HEK293 (cell line): ENCODE results near the gene VPS13D.
A peak's percentile ranks its signal among the peaks of the same experiment; 100 is the strongest.

Source experiments
- CTCF ChIA-PET: fragments of 350-600 bp; formaldehyde crosslinking; extraction: SDS; loops from one replicate; lab custom pipeline; 2021; ENCODE audit warnings: antibody characterized with exemption; lab: Yijun Ruan, JAX
- POLR2A ChIA-PET: fragments of 300-600 bp; formaldehyde crosslinking; extraction: SDS; loops from one replicate; lab custom pipeline; 2020; ENCODE audit warnings: antibody characterized with exemption, inconsistent platforms; lab: Yijun Ruan, JAX
- H3K27ac ChIP-seq: fragments of 200-500 bp; sonication (Bioruptor generic); 2 replicates; pipeline ENCODE4 v1.5.1; 2014; ENCODE audit warnings: low read depth, low read length, control low read depth, inconsistent platforms; ENCODE audit errors: extremely low read depth
- H3K36me3 ChIP-seq, 2 experiments: fragments of 200-500 bp in 1 of 2; sonication (Bioruptor generic) in 1 of 2; 1 replicate in 1 of 2; 2 replicates in 1 of 2; pipeline ENCODE4 v1.5.1; 2014 to 2017; ENCODE audit warnings: inconsistent platforms in 2 of 2, low read length in 2 of 2; ENCODE audit not compliant: control insufficient read depth in 2 of 2, insufficient read depth in 1 of 2
- H3K4me1 ChIP-seq: fragments of 200-500 bp; sonication (Bioruptor generic); 2 replicates; pipeline ENCODE4 v1.5.1; 2014; ENCODE audit warnings: mild to moderate bottlenecking, low read length, inconsistent platforms; ENCODE audit not compliant: control insufficient read depth, insufficient read depth
- H3K4me3 ChIP-seq: 2 replicates; pipeline ENCODE4 v1.5.1; 2011; ENCODE audit warnings: low read depth, mild to moderate bottlenecking, control low read depth, low read length, moderate library complexity
- H3K9me3 ChIP-seq: fragments of 200-500 bp; sonication (Bioruptor generic); 2 replicates; pipeline ENCODE4 v1.5.1; 2014; ENCODE audit warnings: low read depth, low read length, inconsistent platforms; ENCODE audit not compliant: control insufficient read depth, insufficient read depth
- BCL6B ChIP-seq: fragments of 450-650 bp; formaldehyde crosslinking; IDR thresholded peaks from 2 replicates; pipeline ENCODE4 v1.5.1; 2017; ENCODE audit warnings: missing biosample characterization, missing genetic modification characterization
- KLF1 ChIP-seq: fragments of 450-650 bp; formaldehyde crosslinking; IDR thresholded peaks from 2 replicates; pipeline ENCODE4 v1.5.1; 2016; ENCODE audit warnings: missing biosample characterization, missing genetic modification characterization
- KLF7 ChIP-seq: fragments of 450-650 bp; formaldehyde crosslinking; IDR thresholded peaks from 2 replicates; pipeline ENCODE4 v1.5.1; 2016; ENCODE audit warnings: missing biosample characterization, missing genetic modification characterization, borderline replicate concordance
- KLF9 ChIP-seq: fragments of 450-650 bp; formaldehyde crosslinking; IDR thresholded peaks from 2 replicates; pipeline ENCODE4 v1.5.1; 2016; ENCODE audit warnings: missing biosample characterization, missing genetic modification characterization, low read depth
- OVOL3 ChIP-seq: fragments of 450-650 bp; formaldehyde crosslinking; IDR thresholded peaks from 2 replicates; pipeline ENCODE4 v1.5.1; 2016; ENCODE audit warnings: missing biosample characterization, missing genetic modification characterization
- PRDM1 ChIP-seq: fragments of 450-650 bp; formaldehyde crosslinking; IDR thresholded peaks from 2 replicates; pipeline ENCODE4; 2016; ENCODE audit warnings: missing biosample characterization, missing genetic modification characterization
- PRDM6 ChIP-seq: fragments of 450-650 bp; formaldehyde crosslinking; IDR thresholded peaks from 2 replicates; pipeline ENCODE4 v1.5.1; 2017; ENCODE audit warnings: missing biosample characterization, missing genetic modification characterization
- ZBTB20 ChIP-seq: fragments of 450-650 bp; formaldehyde crosslinking; IDR thresholded peaks from 2 replicates; pipeline ENCODE4 v1.5.1; 2016; ENCODE audit warnings: missing biosample characterization, missing genetic modification characterization
- ZBTB48 ChIP-seq: fragments of 450-650 bp; formaldehyde crosslinking; IDR thresholded peaks from 2 replicates; pipeline ENCODE4 v1.5.1; 2016; ENCODE audit warnings: missing biosample characterization, missing genetic modification characterization
- ZBTB49 ChIP-seq: fragments of 450-650 bp; formaldehyde crosslinking; IDR thresholded peaks from 2 replicates; pipeline ENCODE4 v1.5.1; 2016; ENCODE audit warnings: missing biosample characterization, missing genetic modification characterization, low read depth
- ZIC2 ChIP-seq: fragments of 450-650 bp; formaldehyde crosslinking; IDR thresholded peaks from 2 replicates; pipeline ENCODE4 v1.5.1; 2016; ENCODE audit warnings: missing biosample characterization, missing genetic modification characterization
- ZNF10 ChIP-seq: fragments of 450-650 bp; formaldehyde crosslinking; IDR thresholded peaks from 2 replicates; pipeline ENCODE4 v1.5.1; 2017; ENCODE audit warnings: missing biosample characterization, missing genetic modification characterization
- ZNF112 ChIP-seq: fragments of 450-650 bp; formaldehyde crosslinking; IDR thresholded peaks from 2 replicates; pipeline ENCODE4 v1.5.0; 2017; ENCODE audit warnings: missing biosample characterization, missing genetic modification characterization
- ZNF18 ChIP-seq: fragments of 450-650 bp; formaldehyde crosslinking; IDR thresholded peaks from 2 replicates; pipeline ENCODE4 v1.5.1; 2016; ENCODE audit warnings: missing biosample characterization, missing genetic modification characterization
- ZNF184 ChIP-seq: fragments of 450-650 bp; IDR thresholded peaks from 2 replicates; pipeline ENCODE4 v1.5.1; 2018; ENCODE audit warnings: missing biosample characterization, mild to moderate bottlenecking, missing genetic modification characterization
- ZNF221 ChIP-seq: fragments of 450-650 bp; formaldehyde crosslinking; IDR thresholded peaks from 2 replicates; pipeline ENCODE4 v1.5.1; 2017; ENCODE audit warnings: missing biosample characterization, missing genetic modification characterization, borderline replicate concordance
- ZNF248 ChIP-seq: fragments of 450-650 bp; formaldehyde crosslinking; IDR thresholded peaks from 2 replicates; pipeline ENCODE4 v1.5.1; 2017; ENCODE audit warnings: missing biosample characterization, missing genetic modification characterization
- ZNF416 ChIP-seq: fragments of 450-650 bp; formaldehyde crosslinking; IDR thresholded peaks from 2 replicates; pipeline ENCODE4 v1.5.1; 2016; ENCODE audit warnings: missing biosample characterization, missing genetic modification characterization
- ZNF449 ChIP-seq: fragments of 450-650 bp; formaldehyde crosslinking; IDR thresholded peaks from 2 replicates; pipeline ENCODE4 v1.5.1; 2017; ENCODE audit warnings: missing biosample characterization, mild to moderate bottlenecking, missing genetic modification characterization, moderate library complexity
- ZNF571 ChIP-seq: fragments of 450-650 bp; formaldehyde crosslinking; IDR thresholded peaks from 2 replicates; pipeline ENCODE4 v1.5.0; 2017; ENCODE audit warnings: missing biosample characterization, missing genetic modification characterization
- ZNF600 ChIP-seq: fragments of 450-650 bp; formaldehyde crosslinking; IDR thresholded peaks from 2 replicates; pipeline ENCODE4 v1.5.1; 2016; ENCODE audit warnings: missing biosample characterization, missing genetic modification characterization
- ZNF624 ChIP-seq: fragments of 450-650 bp; formaldehyde crosslinking; IDR thresholded peaks from 2 replicates; pipeline ENCODE4 v1.5.1; 2017; ENCODE audit warnings: missing biosample characterization, missing genetic modification characterization
- ZNF704 ChIP-seq: fragments of 450-650 bp; formaldehyde crosslinking; IDR thresholded peaks from 2 replicates; pipeline ENCODE4 v1.5.1; 2016; ENCODE audit warnings: missing biosample characterization, missing genetic modification characterization
- ZNF776 ChIP-seq: fragments of 450-650 bp; formaldehyde crosslinking; IDR thresholded peaks from 2 replicates; pipeline ENCODE4 v1.5.0; 2017; ENCODE audit warnings: missing biosample characterization, missing genetic modification characterization, borderline replicate concordance

The VPS13D gene

GRCh38 chr1:12185036-12185917 lies 44.6 kb upstream of the VPS13D start:
- POLR2A ChIA-PET, result no interaction called here
- H3K9me3 ChIP-seq, result no peaks in the 10 kb centered on the region
- H3K4me3 ChIP-seq, result no peak overlapping the region
- no peak overlapping the region for H3K27ac ChIP-seq
- no peak for TF ChIP-seq OVOL3 (tag by site-specific recombination)
- no peak for TF ChIP-seq KLF9 (tag by site-specific recombination)
- TF ChIP-seq ZNF571 (tag by site-specific recombination), result no peak
- TF ChIP-seq ZNF184 (tag by site-specific recombination), result no peak
- TF ChIP-seq ZNF112 (tag by site-specific recombination), result no peak
- no peak for TF ChIP-seq ZNF221 (tag by site-specific recombination)
- no peak for TF ChIP-seq ZNF416 (tag by site-specific recombination)
- no peak for TF ChIP-seq PRDM6 (tag by site-specific recombination)
- no peak for TF ChIP-seq ZNF248 (tag by site-specific recombination)
- no peak for TF ChIP-seq ZNF776 (tag by site-specific recombination)
- no peak for TF ChIP-seq PRDM1 (tag by site-specific recombination)
- no peak for TF ChIP-seq ZNF18
- no peak for TF ChIP-seq BCL6B (tag by site-specific recombination)
- TF ChIP-seq ZBTB48 (tag by site-specific recombination), result no peak
- TF ChIP-seq ZNF600 (tag by site-specific recombination), result no peak
- CTCF ChIA-PET, result interaction anchor here (0.8 to 2.4 kb wide), 2 partner anchors 10 to 60 kb away, joined by 3 to 12 read pairs; no protein-coding TSS in a partner anchor
- H3K36me3 ChIP-seq, result no peaks in the 10 kb centered on the region
- no peaks in the 10 kb centered on the region for H3K4me1 ChIP-seq

GRCh38 chr1:12185918-12186678 lies 43.7 kb upstream of the VPS13D start:
- CTCF ChIA-PET, result interaction anchor here (0.8 to 2.4 kb wide), 2 partner anchors 9 to 61 kb away, joined by 3 to 12 read pairs; no protein-coding TSS in a partner anchor
- Histone ChIP-seq H3K4me1 (no peaks in the 10 kb centered on the region), H3K36me3 (no peaks in the 10 kb centered on the region), H3K27ac (no peak overlapping the region), H3K4me3 (no peak overlapping the region), H3K9me3 (no peaks in the 10 kb centered on the region)
- POLR2A ChIA-PET, result no interaction called here
- TF ChIP-seq ZNF776 (tag by site-specific recombination) (no peak), KLF7 (tag by site-specific recombination) (no peak), ZIC2 (peak; percentile 91), ZNF624 (no peak), ZNF704 (tag by site-specific recombination) (no peak), ZNF10 (tag by site-specific recombination) (no peak), ZNF449 (tag by site-specific recombination) (no peak), ZBTB20 (tag by site-specific recombination) (no peak), ZBTB49 (no peak), KLF1 (tag by site-specific recombination) (no peak)
